ENCODE measurements around the gene ZNF750. TPM values are rescaled to one million over a fixed set of nuclear protein-coding genes. Genes with fewer than 3 reads are reported as not detected.

Gene ZNF750
- total RNA-seq, 4 donors from 2014 or later, result not detected

GRCh38 chr17:82867763-82868325 lies 28.0 kb upstream of the ZNF750 start:
- no peak for DNase-seq (ENCODE audit: low spot score)
- no peak for TF ChIP-seq CTCF (IDR thresholded peaks at IDR 0.05)
- no peak for ATAC-seq (ENCODE audit: low FRiP score)

GRCh38 chr17:82866590-82867191 lies 26.9 kb upstream of the ZNF750 start:
- DNase-seq (ENCODE audit: low spot score), result no peak

GRCh38 chr17:82865774-82866395 lies 26.1 kb upstream of the ZNF750 start:
- TF ChIP-seq CTCF (IDR thresholded peaks at IDR 0.05), result no peak
- DNase-seq (ENCODE audit: low spot score), result no peak

More at GRCh38 chr17:82866590-82867191, 26.9 kb upstream of the ZNF750 start:
- no peak for TF ChIP-seq CTCF (IDR thresholded peaks at IDR 0.05)
- no peak for ATAC-seq (ENCODE audit: low FRiP score)

GRCh38 chr17:82865274-82865673 lies 25.5 kb upstream of the ZNF750 start:
- DNase-seq (ENCODE audit: low spot score) (no peak), ATAC-seq (ENCODE audit: low FRiP score) (no peak)
- no peak for TF ChIP-seq CTCF (IDR thresholded peaks at IDR 0.05)

More at GRCh38 chr17:82865774-82866395, 26.1 kb upstream of the ZNF750 start:
- no peak for ATAC-seq (ENCODE audit: low FRiP score)

GRCh38 chr17:82864713-82865248 lies 25.0 kb upstream of the ZNF750 start:
- TF ChIP-seq CTCF (IDR thresholded peaks at IDR 0.05), result no peak
- ATAC-seq (ENCODE audit: low FRiP score) (no peak), DNase-seq (ENCODE audit: low spot score) (no peak)

- DNase-seq (ENCODE audit: low spot score), result no peak
- ATAC-seq (ENCODE audit: low FRiP score), result no peak
- no peak for TF ChIP-seq CTCF (IDR thresholded peaks at IDR 0.05)
Observed at GRCh38 chr17:82863941-82864712, 24.3 kb upstream of the ZNF750 start.

All from omental fat pad (tissue), 4 donors.